ENCODE data around the gene SHFL.

Gene SHFL

DNA sequence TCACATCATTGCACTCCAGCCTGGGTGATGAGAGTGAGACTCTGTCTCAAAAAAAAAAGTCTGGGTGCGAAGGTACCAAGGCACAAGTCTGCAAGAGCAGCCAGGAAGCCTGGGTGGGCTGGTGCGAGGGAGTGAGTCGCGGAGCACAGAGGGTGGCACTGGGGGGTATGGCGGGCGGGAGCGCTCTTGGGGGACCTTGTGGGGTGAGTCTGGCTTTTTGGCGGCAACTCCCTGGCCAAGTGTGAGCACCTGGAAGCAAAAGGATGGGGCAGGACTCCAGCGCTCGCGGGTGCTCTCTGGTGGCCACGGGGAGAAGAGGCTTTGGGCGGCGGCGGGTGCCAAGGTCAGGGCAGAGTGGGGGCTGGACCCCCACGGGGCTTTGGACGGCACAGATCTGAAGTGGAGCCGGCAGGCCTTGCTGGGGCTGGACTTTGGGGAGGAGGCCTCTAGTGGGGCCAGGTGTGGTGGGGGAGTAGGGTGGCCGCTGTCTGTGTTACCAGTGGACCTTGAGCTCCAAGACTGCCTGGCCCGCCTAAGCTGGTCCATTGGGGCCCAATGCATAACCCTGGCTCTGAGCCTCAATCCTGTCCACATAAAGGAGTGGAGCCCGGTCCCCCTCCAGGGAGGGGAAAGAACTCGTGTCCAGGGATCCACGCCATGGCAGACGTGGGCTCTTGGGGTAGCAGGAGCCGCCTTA is 26.9 kb downstream of the SHFL start:
- no peak overlapping the region for H3K4me3 ChIP-seq (ENCODE audit: low read depth, low read length)
- DNase-seq (ENCODE audit: low read depth): peak; percentile 44
- TF ChIP-seq, protein P1, sequence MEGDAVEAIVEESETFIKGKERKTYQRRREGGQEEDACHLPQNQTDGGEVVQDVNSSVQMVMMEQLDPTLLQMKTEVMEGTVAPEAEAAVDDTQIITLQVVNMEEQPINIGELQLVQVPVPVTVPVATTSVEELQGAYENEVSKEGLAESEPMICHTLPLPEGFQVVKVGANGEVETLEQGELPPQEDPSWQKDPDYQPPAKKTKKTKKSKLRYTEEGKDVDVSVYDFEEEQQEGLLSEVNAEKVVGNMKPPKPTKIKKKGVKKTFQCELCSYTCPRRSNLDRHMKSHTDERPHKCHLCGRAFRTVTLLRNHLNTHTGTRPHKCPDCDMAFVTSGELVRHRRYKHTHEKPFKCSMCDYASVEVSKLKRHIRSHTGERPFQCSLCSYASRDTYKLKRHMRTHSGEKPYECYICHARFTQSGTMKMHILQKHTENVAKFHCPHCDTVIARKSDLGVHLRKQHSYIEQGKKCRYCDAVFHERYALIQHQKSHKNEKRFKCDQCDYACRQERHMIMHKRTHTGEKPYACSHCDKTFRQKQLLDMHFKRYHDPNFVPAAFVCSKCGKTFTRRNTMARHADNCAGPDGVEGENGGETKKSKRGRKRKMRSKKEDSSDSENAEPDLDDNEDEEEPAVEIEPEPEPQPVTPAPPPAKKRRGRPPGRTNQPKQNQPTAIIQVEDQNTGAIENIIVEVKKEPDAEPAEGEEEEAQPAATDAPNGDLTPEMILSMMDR (conservative IDR thresholded peaks at IDR 0.05; ENCODE audit: low read depth, low read length): peak; percentile 78

DNA sequence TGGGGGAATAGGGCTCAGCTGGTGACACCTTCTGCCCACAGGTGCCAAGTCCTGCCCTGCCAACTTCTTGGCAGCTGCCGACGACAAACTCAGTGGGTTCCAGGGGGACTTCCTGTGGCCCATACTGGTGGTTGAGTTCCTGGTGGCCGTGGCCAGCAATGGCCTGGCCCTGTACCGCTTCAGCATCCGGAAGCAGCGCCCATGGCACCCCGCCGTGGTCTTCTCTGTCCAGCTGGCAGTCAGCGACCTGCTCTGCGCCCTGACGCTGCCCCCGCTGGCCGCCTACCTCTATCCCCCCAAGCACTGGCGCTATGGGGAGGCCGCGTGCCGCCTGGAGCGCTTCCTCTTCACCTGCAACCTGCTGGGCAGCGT is 27.5 kb downstream of the SHFL start:
- no peak for DNase-seq (ENCODE audit: low read depth)
- H3K4me3 ChIP-seq (ENCODE audit: low read depth, low read length): no peak overlapping the region
- TF ChIP-seq, protein P1 (conservative IDR thresholded peaks at IDR 0.05; ENCODE audit: low read depth, low read length): no peak

DNA sequence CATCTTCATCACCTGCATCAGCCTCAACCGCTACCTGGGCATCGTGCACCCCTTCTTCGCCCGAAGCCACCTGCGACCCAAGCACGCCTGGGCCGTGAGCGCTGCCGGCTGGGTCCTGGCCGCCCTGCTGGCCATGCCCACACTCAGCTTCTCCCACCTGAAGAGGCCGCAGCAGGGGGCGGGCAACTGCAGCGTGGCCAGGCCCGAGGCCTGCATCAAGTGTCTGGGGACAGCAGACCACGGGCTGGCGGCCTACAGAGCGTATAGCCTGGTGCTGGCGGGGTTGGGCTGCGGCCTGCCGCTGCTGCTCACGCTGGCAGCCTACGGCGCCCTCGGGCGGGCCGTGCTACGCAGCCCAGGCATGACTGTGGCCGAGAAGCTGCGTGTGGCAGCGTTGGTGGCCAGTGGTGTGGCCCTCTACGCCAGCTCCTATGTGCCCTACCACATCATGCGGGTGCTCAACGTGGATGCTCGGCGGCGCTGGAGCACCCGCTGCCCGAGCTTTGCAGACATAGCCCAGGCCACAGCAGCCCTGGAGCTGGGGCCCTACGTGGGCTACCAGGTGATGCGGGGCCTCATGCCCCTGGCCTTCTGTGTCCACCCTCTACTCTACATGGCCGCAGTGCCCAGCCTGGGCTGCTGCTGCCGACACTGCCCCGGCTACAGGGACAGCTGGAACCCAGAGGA is 28.0 kb downstream of the SHFL start:
- H3K4me3 ChIP-seq (ENCODE audit: low read depth, low read length): no peak overlapping the region
- no peak for DNase-seq (ENCODE audit: low read depth)
- TF ChIP-seq, protein P1 (conservative IDR thresholded peaks at IDR 0.05; ENCODE audit: low read depth, low read length): no peak

DNA sequence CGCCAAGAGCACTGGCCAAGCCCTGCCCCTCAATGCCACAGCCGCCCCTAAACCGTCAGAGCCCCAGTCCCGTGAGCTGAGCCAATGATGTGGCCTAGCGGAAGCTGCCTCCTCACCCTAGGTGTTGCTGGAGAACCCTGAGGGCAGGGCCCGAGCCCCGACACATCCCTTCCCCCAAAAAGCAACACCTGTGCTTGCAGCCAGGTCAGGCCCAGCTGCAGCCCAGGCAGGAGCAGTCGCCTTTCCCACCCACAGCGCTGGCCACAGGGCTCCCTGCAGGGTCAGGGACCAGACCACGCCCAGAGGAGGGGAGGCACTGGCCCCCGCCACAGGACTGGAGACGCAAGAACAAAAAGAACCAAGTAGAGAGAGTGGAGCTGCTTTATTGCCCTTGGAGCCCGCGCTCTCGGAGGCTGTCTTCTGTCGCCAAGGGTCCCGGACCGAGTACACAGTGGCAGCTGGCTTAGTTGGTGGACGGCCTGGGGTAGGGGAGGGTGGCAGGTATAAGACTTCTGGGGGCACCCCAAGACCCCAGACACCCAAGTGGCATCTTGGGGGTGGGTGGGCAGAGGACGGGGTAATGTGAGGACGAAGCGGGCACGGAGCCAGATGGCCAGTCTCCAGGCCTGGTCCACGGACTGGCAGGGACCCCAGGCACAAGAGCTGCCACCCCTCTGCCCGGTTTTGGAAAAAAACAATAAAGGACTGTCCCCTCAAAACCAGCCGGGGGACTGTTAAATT is 28.7 kb downstream of the SHFL start:
- TF ChIP-seq, protein P1 (conservative IDR thresholded peaks at IDR 0.05; ENCODE audit: low read depth, low read length): no peak
- DNase-seq (ENCODE audit: low read depth): no peak
- H3K4me3 ChIP-seq (ENCODE audit: low read depth, low read length): no peak overlapping the region

DNA sequence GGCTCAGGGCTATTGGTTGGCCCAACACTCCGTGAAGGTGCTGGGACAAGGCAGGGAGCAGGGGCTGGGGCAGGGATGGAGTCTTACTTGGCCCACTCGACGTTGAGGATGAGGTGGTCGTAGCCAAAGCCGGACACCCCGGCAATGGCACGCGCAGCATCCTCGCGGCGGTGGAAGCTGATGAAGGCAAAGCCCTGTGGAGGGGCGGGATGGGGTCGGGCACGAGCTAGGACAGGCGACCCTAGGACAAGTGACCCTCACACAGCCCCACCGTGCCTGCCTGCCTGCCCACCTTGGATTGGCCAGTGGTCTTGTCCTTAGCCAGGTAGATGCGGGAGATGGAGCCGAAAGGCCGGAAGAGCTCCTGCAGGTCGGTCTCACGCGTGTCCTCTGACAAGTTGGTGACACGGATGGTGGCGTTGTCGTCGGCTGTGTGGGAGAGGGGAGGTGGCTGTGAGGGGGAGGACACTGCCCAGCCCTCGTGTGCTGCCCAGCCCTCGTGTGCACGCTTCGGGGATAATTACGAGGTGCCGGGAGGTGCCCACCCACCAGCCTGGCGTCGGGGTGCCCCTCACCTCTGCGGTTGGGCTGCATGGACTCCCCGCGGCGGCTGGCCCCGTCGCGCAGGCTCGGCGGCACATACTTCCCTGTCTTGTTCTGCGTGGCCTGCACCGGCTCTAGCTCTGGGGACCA is 29.4 kb downstream of the SHFL start:
- no peak overlapping the region for H3K4me3 ChIP-seq (ENCODE audit: low read depth, low read length)
- TF ChIP-seq, protein P1 (conservative IDR thresholded peaks at IDR 0.05; ENCODE audit: low read depth, low read length): no peak

DNA sequence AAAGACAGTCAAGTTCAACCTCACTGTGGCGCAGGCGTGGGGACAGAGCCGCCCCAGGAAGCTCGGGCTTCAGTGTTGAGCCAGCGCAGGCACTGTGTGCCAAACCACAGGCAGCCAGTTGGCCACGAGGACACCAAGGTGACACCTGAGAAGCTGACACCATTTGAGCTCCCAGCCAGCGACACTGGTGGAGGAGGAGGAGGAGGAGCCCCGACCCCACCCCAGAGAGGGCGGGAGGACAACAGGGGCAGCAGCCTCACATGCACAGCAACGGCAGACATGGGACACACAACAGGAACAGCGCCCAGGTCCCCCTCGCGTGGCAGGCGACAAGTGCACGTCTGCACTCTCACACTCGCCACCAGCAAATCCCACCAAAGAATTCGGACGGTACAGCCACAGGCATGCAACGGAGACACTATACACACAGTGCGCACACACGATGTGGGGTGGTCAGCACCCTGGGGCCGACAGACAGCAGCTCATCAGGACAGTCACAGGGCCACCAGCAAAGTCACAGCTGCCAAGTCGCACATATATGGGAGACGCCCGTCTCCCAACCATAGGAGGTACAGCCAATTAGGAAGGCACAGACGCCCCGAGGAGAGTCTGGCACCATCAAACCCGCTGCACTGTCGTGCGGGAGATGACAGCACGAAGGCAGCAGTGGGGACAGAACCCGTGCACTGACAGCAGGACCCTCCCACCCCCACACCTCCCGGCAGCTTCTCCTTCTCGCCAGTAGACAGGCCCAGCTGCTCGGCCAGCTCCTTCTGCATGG is 30.2 kb downstream of the SHFL start:
- TF ChIP-seq, protein P1 (conservative IDR thresholded peaks at IDR 0.05; ENCODE audit: low read depth, low read length): no peak
- no peak overlapping the region for H3K4me3 ChIP-seq (ENCODE audit: low read depth, low read length)
- no peak for DNase-seq (ENCODE audit: low read depth)

More for the DNA sequence above, 29.4 kb downstream of the SHFL start:
- DNase-seq (ENCODE audit: low read depth): no peak

All from choroid plexus epithelial cell (primary cell).